Activated CD4-positive, alpha-beta T cell treated with anti-CD3 and anti-CD28 coated beads, Interleukin-2, amount 50 U/mL, for 1 hour (primary cell): ENCODE measurements around the gene CTNNA2.

Experiments
- DNase-seq: peaks from one replicate; pipeline ENCODE4 v3.0.0-alpha.2; 2020

Gene CTNNA2

GRCh38 chr2:79714283-79714682 lies 201.4 kb downstream of the CTNNA2 start:
- no peak for DNase-seq

GRCh38 chr2:79715338-79715737 lies 202.5 kb downstream of the CTNNA2 start:
- DNase-seq = no peak

- no peak for DNase-seq
Measured at GRCh38 chr2:79716266-79716665, 203.4 kb downstream of the CTNNA2 start.

- no peak for DNase-seq
Measured at GRCh38 chr2:79717364-79718007, 204.6 kb downstream of the CTNNA2 start.

GRCh38 chr2:79721061-79721460 lies 208.2 kb downstream of the CTNNA2 start:
- no peak for DNase-seq

- DNase-seq = no peak
Measured at GRCh38 chr2:79721966-79722365, 209.1 kb downstream of the CTNNA2 start.

GRCh38 chr2:79723830-79724229 lies 211.0 kb downstream of the CTNNA2 start:
- DNase-seq = no peak

- DNase-seq = no peak
Measured at GRCh38 chr2:79729532-79729931, 216.7 kb downstream of the CTNNA2 start.

GRCh38 chr2:79734518-79734917 lies 221.7 kb downstream of the CTNNA2 start:
- no peak for DNase-seq

- no peak for DNase-seq
Measured at GRCh38 chr2:79740879-79741443, 228.1 kb downstream of the CTNNA2 start.

- no peak for DNase-seq
Measured at GRCh38 chr2:79750321-79750720, 237.5 kb downstream of the CTNNA2 start.

- no peak for DNase-seq
Measured at GRCh38 chr2:79757526-79757925, 244.7 kb downstream of the CTNNA2 start.

GRCh38 chr2:79758042-79758441 lies 245.2 kb downstream of the CTNNA2 start:
- DNase-seq = no peak

GRCh38 chr2:79758749-79759282 lies 246.0 kb downstream of the CTNNA2 start:
- no peak for DNase-seq

GRCh38 chr2:79770926-79771325 lies 258.1 kb downstream of the CTNNA2 start:
- DNase-seq = no peak

GRCh38 chr2:79771493-79771892 lies 258.6 kb downstream of the CTNNA2 start:
- DNase-seq = no peak

GRCh38 chr2:79774016-79774415 lies 261.2 kb downstream of the CTNNA2 start:
- DNase-seq = no peak

- no peak for DNase-seq
Measured at GRCh38 chr2:79776461-79776860, 263.6 kb downstream of the CTNNA2 start.

- no peak for DNase-seq
Measured at GRCh38 chr2:79780781-79781180, 267.9 kb downstream of the CTNNA2 start.

- DNase-seq = no peak
Measured at GRCh38 chr2:79782576-79783452, 270.0 kb downstream of the CTNNA2 start.

- DNase-seq = no peak
Measured at GRCh38 chr2:79788952-79789651, 276.3 kb downstream of the CTNNA2 start.

- no peak for DNase-seq
Measured at GRCh38 chr2:79789811-79790210, 277.0 kb downstream of the CTNNA2 start.

GRCh38 chr2:79792090-79792489 lies 279.2 kb downstream of the CTNNA2 start:
- DNase-seq = no peak
